DMS114 treated with DMSO at 0.1 percent for 48 hours (cell line): Measurements from ENCODE around the gene FAM13A.
"Not testable (repeated sequence)": the region's sequence is repeated elsewhere in the genome, so short reads cannot be mapped to it uniquely, and the experiment has no call there.

ENCODE experiments used
- DNase-seq: peaks from one replicate; lab custom pipeline; 2025; ENCODE audit not compliant: unreplicated experiment; lab: John Stamatoyannopoulos, UW

The FAM13A gene

DNA sequence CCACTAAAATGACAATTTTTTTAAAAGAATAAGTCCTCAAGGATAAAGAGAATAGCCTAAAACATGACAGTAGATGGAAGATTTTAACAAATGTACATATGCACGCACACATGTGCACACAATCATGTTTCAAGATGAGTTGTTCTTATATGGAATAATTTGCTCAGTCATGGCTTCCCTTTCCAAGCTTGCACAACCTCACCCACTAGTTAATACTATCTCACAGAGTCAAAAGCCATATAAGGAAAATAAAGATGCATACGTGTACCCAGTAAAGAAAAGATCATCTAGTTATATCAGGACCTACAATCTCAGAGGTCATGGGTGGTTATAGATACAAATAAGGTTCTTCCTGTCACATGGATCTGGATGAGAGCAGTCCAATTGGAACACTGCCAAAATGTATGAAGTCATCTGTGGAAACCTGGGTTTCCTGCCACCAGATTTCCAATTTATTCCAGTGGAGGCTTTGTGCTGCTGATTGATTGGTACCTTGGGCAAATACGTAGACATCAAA lies 56.1 kb downstream of the FAM13A start:
- DNase-seq: no peak

DNA sequence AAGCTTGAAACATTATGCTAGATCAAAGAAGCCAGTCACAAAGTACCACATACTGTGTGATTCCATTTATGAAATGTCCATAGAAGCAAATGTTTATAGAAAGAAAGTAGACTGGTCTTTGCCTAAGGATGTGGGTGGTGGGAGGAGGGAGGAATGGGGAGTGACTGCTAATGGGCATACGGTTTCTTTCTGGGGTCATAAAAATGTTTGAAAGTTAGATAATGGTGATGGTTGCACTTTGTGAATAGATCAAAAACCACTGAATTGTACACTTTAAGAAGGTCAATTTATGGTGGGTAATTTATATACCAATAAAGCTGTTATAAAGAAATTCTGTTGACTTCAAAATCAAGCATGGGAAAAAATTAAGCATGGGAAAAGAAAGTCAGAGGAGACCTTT lies 56.6 kb downstream of the FAM13A start:
- DNase-seq: no peak

GRCh38 chr4:88999392-88999930 lies 57.5 kb downstream of the FAM13A start:
- DNase-seq: no peak

DNA sequence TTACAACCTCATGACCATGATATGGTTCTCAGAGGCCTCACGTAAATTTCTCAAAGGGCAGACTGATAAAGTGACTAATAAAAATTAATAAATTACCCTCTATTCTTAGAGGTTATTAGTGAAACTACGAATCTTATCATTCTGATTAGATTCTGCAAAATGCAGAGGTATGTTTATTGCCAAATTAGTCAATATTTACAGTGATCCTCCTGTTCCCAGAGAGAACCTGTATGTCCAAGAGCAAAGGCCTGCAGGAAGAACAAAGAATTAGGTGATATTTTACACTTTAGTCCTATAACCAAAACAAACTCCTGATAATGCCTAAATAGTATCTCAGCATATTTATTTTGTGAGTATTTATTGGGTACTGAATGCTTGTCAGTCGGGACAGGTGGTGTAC lies 58.1 kb downstream of the FAM13A start:
- no peak for DNase-seq

DNA sequence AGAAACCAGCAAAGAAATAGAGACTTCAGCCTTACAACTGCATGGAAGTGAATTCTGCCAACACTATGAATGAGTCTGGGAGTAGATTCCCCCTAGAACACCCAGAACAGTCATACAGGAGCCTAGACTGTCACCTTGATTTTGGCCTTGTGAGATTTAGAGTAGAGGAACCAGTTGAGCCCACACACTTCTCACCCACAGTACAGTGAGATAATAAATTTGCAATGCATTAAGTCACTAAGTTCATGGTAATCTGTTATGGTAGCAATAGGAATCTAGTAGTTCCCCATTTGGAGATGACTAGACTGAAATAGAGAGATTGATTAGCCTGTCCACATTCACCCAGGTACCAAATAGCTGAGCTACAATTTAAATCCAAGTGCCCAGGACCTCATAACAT lies 59.0 kb downstream of the FAM13A start:
- no peak for DNase-seq

GRCh38 chr4:88995874-88996273 lies 61.1 kb downstream of the FAM13A start:
- DNase-seq: no peak

- DNase-seq: not testable (repeated sequence)
These were observed 61.7 kb downstream of the FAM13A start for GRCh38 chr4:88995257-88995656.

GRCh38 chr4:88993246-88993645 lies 63.7 kb downstream of the FAM13A start:
- DNase-seq: no peak

GRCh38 chr4:88991746-88992145 lies 65.2 kb downstream of the FAM13A start:
- DNase-seq: no peak

- DNase-seq: no peak
These were observed 67.0 kb downstream of the FAM13A start for GRCh38 chr4:88989990-88990389.

- DNase-seq: no peak
These were observed 71.8 kb downstream of the FAM13A start for GRCh38 chr4:88985088-88985773.

DNA sequence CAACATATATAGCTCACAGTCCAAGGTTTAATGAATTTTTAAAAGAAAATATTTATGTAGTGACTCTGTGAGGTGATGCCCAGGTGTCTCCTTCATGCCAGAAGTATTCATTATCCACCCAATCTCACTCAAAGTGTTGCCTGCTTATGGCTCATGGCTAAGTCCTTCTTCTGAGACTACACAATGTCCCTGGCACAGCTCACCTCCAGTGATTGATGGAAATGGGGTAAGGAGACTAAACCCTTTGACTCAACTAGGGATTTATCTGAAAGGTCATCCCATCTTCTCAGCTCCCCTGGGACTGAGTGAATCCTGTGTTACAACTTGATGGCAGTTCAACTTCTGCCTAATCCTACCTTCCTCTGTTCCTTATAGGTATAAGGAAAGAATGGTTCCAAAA lies 74.2 kb downstream of the FAM13A start:
- DNase-seq: no peak

- DNase-seq: no peak
These were observed 75.0 kb downstream of the FAM13A start for GRCh38 chr4:88981993-88982392.

GRCh38 chr4:88981556-88981955 lies 75.4 kb downstream of the FAM13A start:
- no peak for DNase-seq

- DNase-seq: no peak
These were observed 77.7 kb downstream of the FAM13A start for GRCh38 chr4:88979276-88979675.

DNA sequence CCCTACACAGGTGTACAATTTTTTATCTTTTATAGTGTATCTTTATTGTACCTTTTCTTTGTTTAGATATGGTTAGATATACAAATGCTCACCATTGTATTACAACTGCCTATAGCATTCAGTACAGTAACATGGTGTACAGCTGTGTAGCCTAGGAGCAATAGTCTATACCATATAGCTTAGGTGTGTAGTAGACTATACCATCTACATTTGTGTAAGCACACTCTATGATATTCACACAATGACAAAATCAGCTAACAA lies 80.3 kb downstream of the FAM13A start:
- DNase-seq: no peak

DNA sequence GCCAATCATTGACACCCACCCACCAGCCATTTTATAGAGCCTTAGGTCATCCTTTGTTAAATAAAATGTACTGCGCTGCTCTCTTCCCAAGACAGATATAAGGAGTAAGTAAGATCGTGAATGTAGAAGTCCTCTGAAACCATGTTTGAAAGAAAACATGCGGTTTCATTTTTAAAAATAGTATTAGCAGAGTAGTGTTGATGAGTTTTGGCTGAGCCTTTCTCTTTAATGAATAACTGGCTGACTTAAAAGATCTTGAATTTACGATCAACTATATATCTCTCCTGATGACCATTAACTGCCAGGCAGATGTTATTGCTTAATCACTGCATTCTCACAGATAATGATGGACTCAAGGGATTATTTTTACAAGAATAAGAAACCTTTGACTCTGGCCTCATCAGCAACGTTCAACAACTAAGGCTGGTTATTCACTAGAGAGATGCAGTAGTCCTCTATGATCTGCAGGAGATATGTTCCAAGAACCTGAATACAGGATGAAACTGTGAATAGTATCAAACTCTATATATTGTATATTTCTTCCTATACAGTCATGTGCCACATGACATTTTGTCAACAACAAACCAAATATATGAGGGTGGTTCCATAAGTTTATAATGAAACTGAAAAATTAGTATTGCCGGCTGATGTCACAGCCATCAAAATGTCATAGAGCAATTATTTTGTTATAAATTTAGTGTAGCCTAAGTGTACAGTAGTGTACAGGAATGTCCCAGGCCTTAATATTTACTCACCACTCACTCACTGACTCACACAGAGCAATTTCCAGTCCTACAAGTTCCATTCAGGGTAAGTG lies 80.8 kb downstream of the FAM13A start:
- no peak for DNase-seq

DNA sequence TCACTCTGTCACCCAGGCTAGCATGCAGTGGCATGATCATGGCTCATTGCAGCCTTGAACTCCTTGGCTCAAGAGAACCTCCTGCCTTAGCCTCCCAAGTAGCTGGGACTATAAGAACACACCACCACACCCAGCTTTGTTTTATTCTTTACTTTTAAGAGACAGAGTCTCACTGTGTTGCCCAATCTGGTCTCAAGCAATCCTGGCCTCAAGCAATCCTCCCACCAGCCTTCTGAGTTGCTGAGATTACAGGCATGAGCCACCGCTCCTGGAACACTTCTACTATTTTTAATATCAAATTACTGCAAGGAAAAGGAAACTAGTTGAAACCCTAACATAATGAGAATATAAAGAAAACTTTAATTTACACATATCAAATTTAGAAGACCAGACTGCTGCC lies 85.4 kb downstream of the FAM13A start:
- DNase-seq: no peak

DNA sequence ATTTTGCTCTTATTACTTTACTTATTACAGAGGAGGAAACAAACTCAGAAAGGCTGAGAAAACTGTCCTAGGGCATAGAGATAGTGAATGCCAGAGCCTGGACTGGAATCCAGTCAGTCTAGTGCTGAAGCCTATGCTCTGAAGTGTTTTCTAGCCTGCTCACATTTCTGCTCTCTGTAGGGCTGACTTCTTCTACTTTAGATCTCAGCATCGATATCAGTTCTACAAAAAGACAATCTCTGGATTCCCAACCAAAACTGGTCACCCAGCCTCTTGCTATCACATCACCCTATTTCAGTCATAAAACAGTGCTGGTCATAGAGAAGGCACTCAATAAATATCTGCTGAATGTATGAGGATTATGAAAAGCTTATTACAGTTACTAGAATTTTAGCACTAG lies 87.2 kb downstream of the FAM13A start:
- no peak for DNase-seq

GRCh38 chr4:88969271-88969670 lies 87.7 kb downstream of the FAM13A start:
- no peak for DNase-seq

DNA sequence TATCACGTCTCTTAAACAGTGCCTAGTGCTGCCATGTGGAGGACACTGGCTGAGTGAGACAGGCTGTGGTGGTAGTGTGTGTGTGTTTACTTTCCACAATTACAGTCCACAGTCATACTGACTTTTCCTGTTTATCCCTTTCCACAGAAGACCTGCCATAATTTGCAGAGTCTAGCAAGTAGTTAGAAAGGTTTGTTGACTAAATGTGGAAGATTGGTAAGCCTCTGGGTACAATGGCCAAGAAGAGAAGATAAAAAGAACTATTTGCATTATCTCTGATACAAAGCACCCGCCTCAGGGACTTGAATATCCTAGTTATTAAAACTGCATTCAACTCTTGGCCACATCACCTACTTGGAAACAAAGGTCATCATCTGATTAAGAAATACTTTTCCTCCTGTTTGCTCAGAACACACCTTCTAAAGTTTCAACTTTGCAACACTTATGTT lies 89.1 kb downstream of the FAM13A start:
- DNase-seq: no peak

DNA sequence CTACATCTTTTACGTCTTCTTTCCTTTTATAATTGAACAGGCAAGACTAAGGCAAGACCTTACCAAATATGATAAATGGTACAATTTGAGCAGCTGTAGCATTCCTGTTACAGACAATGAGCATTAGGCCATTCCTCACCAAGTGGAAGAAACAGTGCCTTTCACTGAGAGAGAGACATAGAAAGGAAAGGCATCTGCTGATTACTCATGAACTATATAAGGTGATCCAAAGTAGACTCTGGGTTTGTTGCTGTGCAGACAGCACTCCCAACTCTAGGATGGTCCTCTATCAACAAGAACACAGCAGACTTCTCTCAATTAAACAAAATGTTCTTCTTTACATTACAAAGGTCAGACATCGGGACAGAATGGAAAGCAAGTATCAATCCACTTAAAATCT lies 91.9 kb downstream of the FAM13A start:
- no peak for DNase-seq
